ENCODE results near the gene DPM1.
A peak's percentile ranks its signal among the peaks of the same experiment; 100 is the strongest.

DPM1 gene

DNA sequence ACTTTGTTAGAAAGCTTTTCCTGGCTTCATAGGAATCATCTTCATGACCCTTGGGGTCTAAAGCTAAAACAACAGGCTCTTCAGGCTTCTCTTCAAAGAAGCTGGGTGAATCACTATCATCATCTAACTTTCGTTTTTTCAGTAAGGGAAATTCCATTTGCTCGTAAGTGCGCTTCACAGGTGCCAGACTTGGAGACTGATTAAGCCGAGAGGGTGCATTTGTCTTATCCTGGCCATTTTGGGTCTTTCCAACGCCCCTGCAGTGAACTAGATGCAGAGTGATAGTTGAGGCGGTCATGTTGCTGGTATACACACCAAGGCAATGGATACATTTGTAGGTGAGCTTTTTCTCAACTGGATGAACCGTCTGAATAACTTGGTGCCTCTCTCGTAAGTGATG is 65.9 kb downstream of the DPM1 start:
- DNase-seq = no peak

DNA sequence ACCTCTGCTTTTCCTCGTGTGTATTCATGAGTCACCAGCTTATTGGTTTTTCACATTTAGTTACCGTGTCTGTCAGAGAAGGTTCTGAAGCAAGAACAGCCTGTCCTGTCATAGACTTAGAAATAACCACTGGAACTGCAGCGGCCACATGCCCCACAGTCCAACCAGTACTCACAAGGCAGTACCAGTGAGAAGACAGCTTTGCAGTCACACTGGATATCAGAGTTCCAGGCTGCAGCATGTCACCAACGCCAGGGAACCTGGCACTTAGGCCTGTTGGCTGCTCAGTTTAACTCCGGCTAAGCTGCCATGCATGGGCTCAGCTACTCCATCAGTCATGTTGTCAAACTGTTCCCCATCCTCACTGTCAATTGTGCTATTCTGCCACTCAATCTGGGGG is 67.2 kb downstream of the DPM1 start:
- no peak for DNase-seq

DNA sequence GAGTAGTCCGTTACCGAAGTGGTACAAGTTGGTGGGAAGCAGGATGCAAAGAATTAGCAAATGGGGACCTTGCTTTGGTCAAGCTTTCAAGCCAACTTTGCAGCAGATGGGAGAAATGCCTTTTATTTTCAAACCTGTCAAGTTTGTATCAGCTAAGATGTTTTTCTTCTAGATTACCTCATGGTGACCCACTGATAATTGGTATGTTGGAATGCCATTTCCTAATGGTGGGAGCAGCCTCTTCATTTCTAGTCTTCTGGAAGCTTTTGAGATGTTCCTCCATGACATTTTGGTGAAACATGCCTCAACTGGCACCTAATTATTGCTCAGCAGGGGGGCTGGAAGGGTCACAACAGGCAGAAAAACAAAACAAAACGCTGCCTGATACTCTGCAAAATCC is 70.8 kb downstream of the DPM1 start:
- DNase-seq = no peak

DNA sequence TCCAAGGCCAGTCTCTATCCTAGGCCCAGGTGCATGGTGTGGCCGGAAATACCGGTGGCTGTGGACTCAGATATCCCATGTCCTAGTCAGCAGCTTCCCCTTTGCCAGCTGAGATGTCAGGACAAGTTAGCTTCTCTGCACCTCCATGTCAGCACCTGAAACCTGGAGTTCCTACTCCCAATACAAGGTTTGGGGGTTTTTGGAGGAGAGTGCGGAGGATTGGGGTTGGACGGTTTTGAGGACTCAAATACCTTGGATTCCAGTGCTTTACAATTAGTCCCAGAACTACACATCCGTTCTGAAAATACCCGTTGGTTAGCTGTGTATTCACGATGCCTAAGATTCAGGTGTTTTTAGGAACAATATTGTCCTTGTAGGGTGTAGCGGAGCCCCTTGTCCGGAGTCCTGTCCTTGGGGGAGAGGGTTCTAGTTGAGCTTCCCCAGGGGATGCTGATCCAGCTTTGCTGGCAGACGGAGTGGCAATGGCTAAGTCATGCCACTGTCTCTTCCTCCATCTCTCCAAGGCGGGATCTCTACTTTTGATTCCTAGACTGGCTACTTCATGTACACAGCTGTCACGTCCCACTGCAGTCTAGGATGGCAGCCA is 72.0 kb downstream of the DPM1 start:
- peak; percentile 4 for DNase-seq

DNA sequence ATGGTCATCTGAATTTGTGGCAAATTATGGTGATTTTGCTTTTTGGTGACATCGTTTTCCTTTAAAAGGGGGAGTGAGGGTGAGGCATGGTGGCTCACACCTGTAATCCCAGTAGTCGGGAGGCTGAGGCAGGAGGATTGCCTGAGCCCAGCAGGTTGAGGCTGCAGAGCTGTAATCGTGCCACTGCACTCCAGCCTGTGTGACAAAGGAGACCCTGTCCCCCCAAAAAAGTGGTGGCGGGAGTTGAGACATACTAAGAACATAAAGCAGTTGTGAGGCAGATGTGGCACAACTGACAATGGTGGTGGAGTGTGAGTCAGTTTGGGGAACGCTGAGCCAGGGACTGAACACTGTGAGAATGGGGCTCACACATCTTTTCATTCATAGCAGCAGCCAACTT is 72.6 kb downstream of the DPM1 start:
- no peak for DNase-seq

DNA sequence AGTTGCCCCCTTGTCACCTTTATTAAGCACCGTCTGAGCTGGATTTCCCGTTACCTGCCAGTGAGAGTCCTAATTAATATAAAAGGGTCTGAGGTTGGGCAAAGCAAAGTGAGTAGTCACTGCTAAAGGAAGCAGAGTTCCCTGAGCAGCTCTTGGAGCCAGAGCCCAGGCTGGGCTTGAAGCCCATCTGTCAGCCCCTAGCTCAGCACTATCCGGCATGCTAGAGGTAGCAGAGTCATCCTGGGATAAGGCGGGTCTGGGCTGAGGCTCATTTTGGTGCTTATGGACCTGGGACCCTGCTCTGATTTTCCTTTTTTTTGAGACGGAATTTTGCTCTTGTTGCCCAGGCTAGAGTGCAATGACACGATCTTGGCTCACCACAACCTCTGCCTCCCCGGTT is 73.3 kb downstream of the DPM1 start:
- peak; percentile 3 for DNase-seq
